GM12878 (cell line): ENCODE results near the gene FAM193B. TPM values are rescaled to one million over a fixed set of nuclear protein-coding genes. Genes with fewer than 3 reads are reported as not detected.

Experiments used
- BRCA1 ChIP-seq: IDR thresholded peaks from 2 replicates; pipeline ENCODE4 v1.6.1; 2011; ENCODE audit warnings: low read depth, low read length, improper control_type of control experiment
- CHD1 ChIP-seq: IDR thresholded peaks from 2 replicates; pipeline ENCODE4 v1.6.1; 2012; ENCODE audit warnings: low read depth, low read length, improper control_type of control experiment
- ELK1 ChIP-seq: IDR thresholded peaks from 2 replicates; pipeline ENCODE4 v1.6.1; 2012; ENCODE audit warnings: low read depth, low read length, improper control_type of control experiment
- EZH2 ChIP-seq: IDR thresholded peaks from 2 replicates; pipeline ENCODE4 v1.6.1; 2012; ENCODE audit warnings: low read depth, mild to moderate bottlenecking, control low read depth, inconsistent platforms, low read length, borderline replicate concordance; ENCODE audit not compliant: control insufficient read depth
- FOS ChIP-seq: IDR thresholded peaks from 3 replicates; pipeline ENCODE4 v1.6.1; 2011; ENCODE audit warnings: borderline replicate concordance; ENCODE audit not compliant: insufficient read length; ENCODE audit errors: extremely low read depth
- HDAC6 ChIP-seq: fragments of 200-600 bp; sonication (generic); IDR thresholded peaks from one replicate; pipeline ENCODE4 v1.8.0; 2017; ENCODE audit warnings: antibody characterized with exemption; ENCODE audit not compliant: unreplicated experiment
- MTA2 ChIP-seq: fragments of 450-650 bp; IDR thresholded peaks from 2 replicates; pipeline ENCODE4 v1.6.1; 2016; ENCODE audit warnings: low read depth, mild to moderate bottlenecking, moderate library complexity
- MXI1 ChIP-seq: fragments of 150-350 bp; IDR thresholded peaks from 2 replicates; pipeline ENCODE4 v1.6.1; 2011; ENCODE audit warnings: low read depth, mild to moderate bottlenecking, inconsistent platforms, low read length, improper control_type of control experiment
- NR2C2 ChIP-seq: IDR thresholded peaks from 2 replicates; pipeline ENCODE4 v1.6.1; 2011; ENCODE audit warnings: borderline replicate concordance, low read depth; ENCODE audit not compliant: control insufficient read depth, insufficient read length
- PML ChIP-seq: IDR thresholded peaks from 2 replicates; pipeline ENCODE4 v1.6.1; 2012; ENCODE audit warnings: low read length, inconsistent platforms
- POU2F2 ChIP-seq: IDR thresholded peaks from 3 replicates; pipeline ENCODE4 v1.6.1; 2011; ENCODE audit warnings: low read depth, mild to moderate bottlenecking, low read length, borderline replicate concordance
- RCOR1 ChIP-seq: conservative IDR thresholded peaks from 2 replicates; pipeline ENCODE4 v1.6.1; 2012; ENCODE audit warnings: low read depth, low read length, improper control_type of control experiment
- SIN3A ChIP-seq: IDR thresholded peaks from 2 replicates; pipeline ENCODE4 v1.6.1; 2012; ENCODE audit warnings: low read depth, low read length, improper control_type of control experiment
- SIX5 ChIP-seq: IDR thresholded peaks from 2 replicates; pipeline ENCODE4 v1.6.1; 2011; ENCODE audit warnings: mild to moderate bottlenecking, low read depth, low read length, moderate library complexity; ENCODE audit not compliant: severe bottlenecking
- SMAD1 ChIP-seq: fragments of 450-650 bp; IDR thresholded peaks from 2 replicates; pipeline ENCODE4 v1.6.1; 2018; ENCODE audit warnings: mild to moderate bottlenecking, low read depth; ENCODE audit not compliant: partially characterized antibody
- SPI1 ChIP-seq: IDR thresholded peaks from 2 replicates; pipeline ENCODE4 v1.6.1; 2011; ENCODE audit warnings: low read depth, mild to moderate bottlenecking, low read length, moderate library complexity, borderline replicate concordance; ENCODE audit not compliant: insufficient read depth
- STAT3 ChIP-seq: IDR thresholded peaks from 2 replicates; pipeline ENCODE4 v1.6.1; 2011; ENCODE audit warnings: low read depth, low read length, improper control_type of control experiment
- ZNF274 ChIP-seq: IDR thresholded peaks from one replicate; pipeline ENCODE4 v1.8.0; 2011; ENCODE audit not compliant: insufficient read length, insufficient read depth
- ZZZ3 ChIP-seq: IDR thresholded peaks from 2 replicates; pipeline ENCODE4 v1.6.1; 2011; ENCODE audit warnings: low read depth; ENCODE audit not compliant: control insufficient read depth, insufficient read length
- polyA plus RNA-seq, 11 experiments: library from polyadenylated mRNA; depleted of rRNA in 4 of 11; unstranded in 6 of 11; stranded (reverse) in 5 of 11; fragments of >200 nt; fragmentation: Nextera tagmentation in 4 of 11; fragmentation: Illumina TruSeq in 1 of 11; extraction: Ambion mirVana in 4 of 11; extraction: Trizol in 1 of 11; gene quantifications; 1 replicate in 1 of 11; 2 replicates in 10 of 11; pipeline versions ENCODE4 v1.2.1 to v1.2.3, GENCODE V29; 2011 to 2016; ENCODE audit warnings: inconsistent platforms in 2 of 11, missing spikeins in 2 of 11, low read depth in 1 of 11
- total RNA-seq, 4 experiments: library from RNA; depleted of rRNA in 3 of 4; stranded (reverse); fragments of >200 nt in 3 of 4; fragmentation: Illumina TruSeq in 1 of 4; extraction: Trizol in 1 of 4; gene quantifications; 2 replicates each; pipeline versions ENCODE4 v1.2.1 to v1.2.3, GENCODE V29; 2013 to 2021
- TF ChIP-seq, protein P1 (sequence below): fragments of 150-350 bp; IDR thresholded peaks from 2 replicates; pipeline ENCODE4 v1.6.1; 2016; ENCODE audit warnings: low read depth, low read length
- TF ChIP-seq, protein P2 (sequence below): IDR thresholded peaks from 2 replicates; pipeline ENCODE4 v1.6.1; 2012; ENCODE audit warnings: low read depth, low read length, improper control_type of control experiment
- TF ChIP-seq, protein P3 (sequence below): fragments of 450-650 bp; IDR thresholded peaks from 2 replicates; pipeline ENCODE4 v1.6.1; 2016; ENCODE audit warnings: mild to moderate bottlenecking

FAM193B gene
- total and polyA plus RNA-seq, 10 of the 15 experiments (the other 5 are each of a cell fraction or from before 2014, with no cell fraction given), result 3.3 to 47.0 (median 25.1) TPM

DNA sequence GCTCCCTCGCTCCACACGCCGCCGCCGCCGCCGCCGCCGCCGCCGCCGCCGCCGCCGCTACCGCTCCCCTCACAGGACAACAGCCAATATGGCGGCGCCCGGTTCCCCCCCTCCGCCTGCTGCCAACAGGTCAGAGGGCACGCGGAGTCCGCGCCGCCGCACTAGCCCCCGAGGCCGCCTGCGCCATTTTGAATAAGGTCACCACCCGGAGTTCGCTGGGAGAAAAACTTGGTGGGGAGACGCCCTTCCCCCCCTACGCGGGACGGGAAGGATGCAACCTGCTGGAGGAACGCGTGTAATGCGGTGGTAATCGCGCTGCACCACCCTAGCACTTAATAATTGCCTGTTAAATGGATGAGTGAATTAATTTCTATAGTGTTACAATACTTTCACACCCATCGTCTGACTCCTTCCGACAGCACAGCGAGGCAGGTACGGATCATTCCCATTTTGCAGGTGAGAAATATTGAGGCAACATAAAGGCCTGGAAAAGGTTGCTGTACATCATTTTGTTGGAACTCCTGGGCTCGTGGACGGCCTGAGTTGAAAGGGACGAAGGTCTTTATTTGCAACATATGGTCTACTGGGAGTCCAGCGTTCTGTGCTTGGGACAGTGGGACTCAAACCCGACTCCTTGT, at the start of gene FAM193B (continued):
- TF ChIP-seq EZH2, result no peak
- no peak for TF ChIP-seq HDAC6
- TF ChIP-seq, protein P1, sequence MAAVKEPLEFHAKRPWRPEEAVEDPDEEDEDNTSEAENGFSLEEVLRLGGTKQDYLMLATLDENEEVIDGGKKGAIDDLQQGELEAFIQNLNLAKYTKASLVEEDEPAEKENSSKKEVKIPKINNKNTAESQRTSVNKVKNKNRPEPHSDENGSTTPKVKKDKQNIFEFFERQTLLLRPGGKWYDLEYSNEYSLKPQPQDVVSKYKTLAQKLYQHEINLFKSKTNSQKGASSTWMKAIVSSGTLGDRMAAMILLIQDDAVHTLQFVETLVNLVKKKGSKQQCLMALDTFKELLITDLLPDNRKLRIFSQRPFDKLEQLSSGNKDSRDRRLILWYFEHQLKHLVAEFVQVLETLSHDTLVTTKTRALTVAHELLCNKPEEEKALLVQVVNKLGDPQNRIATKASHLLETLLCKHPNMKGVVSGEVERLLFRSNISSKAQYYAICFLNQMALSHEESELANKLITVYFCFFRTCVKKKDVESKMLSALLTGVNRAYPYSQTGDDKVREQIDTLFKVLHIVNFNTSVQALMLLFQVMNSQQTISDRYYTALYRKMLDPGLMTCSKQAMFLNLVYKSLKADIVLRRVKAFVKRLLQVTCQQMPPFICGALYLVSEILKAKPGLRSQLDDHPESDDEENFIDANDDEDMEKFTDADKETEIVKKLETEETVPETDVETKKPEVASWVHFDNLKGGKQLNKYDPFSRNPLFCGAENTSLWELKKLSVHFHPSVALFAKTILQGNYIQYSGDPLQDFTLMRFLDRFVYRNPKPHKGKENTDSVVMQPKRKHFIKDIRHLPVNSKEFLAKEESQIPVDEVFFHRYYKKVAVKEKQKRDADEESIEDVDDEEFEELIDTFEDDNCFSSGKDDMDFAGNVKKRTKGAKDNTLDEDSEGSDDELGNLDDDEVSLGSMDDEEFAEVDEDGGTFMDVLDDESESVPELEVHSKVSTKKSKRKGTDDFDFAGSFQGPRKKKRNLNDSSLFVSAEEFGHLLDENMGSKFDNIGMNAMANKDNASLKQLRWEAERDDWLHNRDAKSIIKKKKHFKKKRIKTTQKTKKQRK, result no peak
- TF ChIP-seq, protein P2, sequence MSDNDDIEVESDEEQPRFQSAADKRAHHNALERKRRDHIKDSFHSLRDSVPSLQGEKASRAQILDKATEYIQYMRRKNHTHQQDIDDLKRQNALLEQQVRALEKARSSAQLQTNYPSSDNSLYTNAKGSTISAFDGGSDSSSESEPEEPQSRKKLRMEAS, result no peak
- no peak for TF ChIP-seq ELK1
- no peak for TF ChIP-seq STAT3
- TF ChIP-seq SMAD1, result no peak
- no peak for TF ChIP-seq BRCA1
- peak; percentile 85 for TF ChIP-seq SIX5
- no peak for TF ChIP-seq FOS
- TF ChIP-seq PML, result no peak
- no peak for TF ChIP-seq POU2F2
- TF ChIP-seq ZZZ3, result no peak
- TF ChIP-seq ZNF274, result no peak
- no peak for TF ChIP-seq CHD1
- TF ChIP-seq SPI1, result no peak
- no peak for TF ChIP-seq SIN3A
- TF ChIP-seq MXI1, result no peak
- TF ChIP-seq MTA2, result peak; percentile 74
- TF ChIP-seq RCOR1, result no peak
- TF ChIP-seq, protein P3, sequence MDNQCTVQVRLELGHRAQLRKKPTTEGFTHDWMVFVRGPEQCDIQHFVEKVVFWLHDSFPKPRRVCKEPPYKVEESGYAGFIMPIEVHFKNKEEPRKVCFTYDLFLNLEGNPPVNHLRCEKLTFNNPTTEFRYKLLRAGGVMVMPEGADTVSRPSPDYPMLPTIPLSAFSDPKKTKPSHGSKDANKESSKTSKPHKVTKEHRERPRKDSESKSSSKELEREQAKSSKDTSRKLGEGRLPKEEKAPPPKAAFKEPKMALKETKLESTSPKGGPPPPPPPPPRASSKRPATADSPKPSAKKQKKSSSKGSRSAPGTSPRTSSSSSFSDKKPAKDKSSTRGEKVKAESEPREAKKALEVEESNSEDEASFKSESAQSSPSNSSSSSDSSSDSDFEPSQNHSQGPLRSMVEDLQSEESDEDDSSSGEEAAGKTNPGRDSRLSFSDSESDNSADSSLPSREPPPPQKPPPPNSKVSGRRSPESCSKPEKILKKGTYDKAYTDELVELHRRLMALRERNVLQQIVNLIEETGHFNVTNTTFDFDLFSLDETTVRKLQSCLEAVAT, result peak; percentile 97
- TF ChIP-seq NR2C2, result peak; percentile 83
